ENCODE data around the gene FNDC3B.

Gene FNDC3B

DNA sequence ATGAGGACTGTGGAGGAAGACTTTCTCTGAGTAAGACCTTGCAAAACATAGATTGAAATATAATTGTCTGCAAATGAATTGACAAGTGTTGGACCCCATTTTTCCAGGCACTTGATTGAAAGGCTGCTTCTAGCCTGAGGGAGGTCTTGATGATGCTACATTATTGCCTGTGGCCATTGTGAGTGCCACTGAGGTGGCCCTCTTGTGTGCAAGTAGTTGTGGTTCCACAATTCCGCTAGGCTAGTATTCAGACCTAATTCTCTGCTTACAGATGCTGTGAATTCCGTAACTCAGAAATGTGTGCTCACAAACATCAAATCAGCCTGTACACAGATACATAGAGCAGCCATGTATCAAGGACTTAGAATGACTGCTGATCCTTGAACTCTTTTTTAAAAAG lies 34.7 kb downstream of the FNDC3B start:
- Histone ChIP-seq H3K9me3 (ENCODE audit: low read length) (no peaks in the 10 kb centered on the region), H3K79me2 (ENCODE audit: insufficient read depth, low read length) (no peaks in the 10 kb centered on the region), H3K4me2 (ENCODE audit: low read length) (no peak overlapping the region), H3K4me1 (ENCODE audit: insufficient read depth, low read length, severe bottlenecking) (no peaks in the 10 kb centered on the region), H3F3A (ENCODE audit: insufficient read depth, low read length) (no peaks in the 10 kb centered on the region), H3K27ac (ENCODE audit: low read depth, low read length, poor library complexity, severe bottlenecking) (no peak overlapping the region), H3K27me3 (ENCODE audit: insufficient read depth, low read length) (no peaks in the 10 kb centered on the region), H3K9ac (ENCODE audit: low read length) (no peak overlapping the region), H4K20me1 (ENCODE audit: insufficient read depth, low read length) (peaks cover 3% of the 10 kb centered on the region; the same call in 1 of the 2 replicates), H2AFZ (ENCODE audit: low read length) (no peak overlapping the region), H3K4me3 (ENCODE audit: low read depth, low read length, poor library complexity, severe bottlenecking) (no peak overlapping the region), H3K9me2 (ENCODE audit: low read depth, low read length) (no peaks in the 10 kb centered on the region), H3K36me3 (ENCODE audit: insufficient read depth, low read length) (no peaks in the 10 kb centered on the region)
- TF ChIP-seq, protein P1, sequence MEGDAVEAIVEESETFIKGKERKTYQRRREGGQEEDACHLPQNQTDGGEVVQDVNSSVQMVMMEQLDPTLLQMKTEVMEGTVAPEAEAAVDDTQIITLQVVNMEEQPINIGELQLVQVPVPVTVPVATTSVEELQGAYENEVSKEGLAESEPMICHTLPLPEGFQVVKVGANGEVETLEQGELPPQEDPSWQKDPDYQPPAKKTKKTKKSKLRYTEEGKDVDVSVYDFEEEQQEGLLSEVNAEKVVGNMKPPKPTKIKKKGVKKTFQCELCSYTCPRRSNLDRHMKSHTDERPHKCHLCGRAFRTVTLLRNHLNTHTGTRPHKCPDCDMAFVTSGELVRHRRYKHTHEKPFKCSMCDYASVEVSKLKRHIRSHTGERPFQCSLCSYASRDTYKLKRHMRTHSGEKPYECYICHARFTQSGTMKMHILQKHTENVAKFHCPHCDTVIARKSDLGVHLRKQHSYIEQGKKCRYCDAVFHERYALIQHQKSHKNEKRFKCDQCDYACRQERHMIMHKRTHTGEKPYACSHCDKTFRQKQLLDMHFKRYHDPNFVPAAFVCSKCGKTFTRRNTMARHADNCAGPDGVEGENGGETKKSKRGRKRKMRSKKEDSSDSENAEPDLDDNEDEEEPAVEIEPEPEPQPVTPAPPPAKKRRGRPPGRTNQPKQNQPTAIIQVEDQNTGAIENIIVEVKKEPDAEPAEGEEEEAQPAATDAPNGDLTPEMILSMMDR (IDR thresholded peaks at IDR 0.05; ENCODE audit: low read length) = no peak
- no peak for TF ChIP-seq EZH2 (IDR thresholded peaks at IDR 0.05; ENCODE audit: borderline replicate concordance, low read length)

DNA sequence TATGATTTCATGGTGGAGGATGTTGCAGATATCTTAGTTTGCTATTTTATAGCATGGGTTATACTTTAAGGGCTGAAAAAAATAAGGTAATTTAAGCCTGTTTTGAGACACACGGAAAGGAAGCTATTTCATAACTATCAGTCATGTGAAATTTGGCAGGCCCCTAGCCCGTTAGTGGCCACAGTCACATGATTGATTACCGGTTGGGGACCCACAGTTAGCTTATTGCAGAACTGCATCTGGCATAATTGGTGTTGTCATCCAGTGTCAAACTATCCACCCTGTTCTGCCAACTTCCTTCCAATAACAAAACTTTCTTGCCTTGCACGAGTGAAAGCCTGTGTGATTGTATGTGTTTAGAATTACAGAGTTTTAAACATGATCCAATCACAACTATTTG lies 35.2 kb downstream of the FNDC3B start:
- TF ChIP-seq, protein P1 (IDR thresholded peaks at IDR 0.05; ENCODE audit: low read length) = no peak
- TF ChIP-seq EZH2 (IDR thresholded peaks at IDR 0.05; ENCODE audit: borderline replicate concordance, low read length) = no peak
- Histone ChIP-seq H3F3A (ENCODE audit: insufficient read depth, low read length) (no peaks in the 10 kb centered on the region), H4K20me1 (ENCODE audit: insufficient read depth, low read length) (peaks cover 3% of the 10 kb centered on the region; the same call in 1 of the 2 replicates), H3K9ac (ENCODE audit: low read length) (no peak overlapping the region), H3K36me3 (ENCODE audit: insufficient read depth, low read length) (no peaks in the 10 kb centered on the region), H3K4me3 (ENCODE audit: low read depth, low read length, poor library complexity, severe bottlenecking) (no peak overlapping the region), H3K4me1 (ENCODE audit: insufficient read depth, low read length, severe bottlenecking) (no peaks in the 10 kb centered on the region), H2AFZ (ENCODE audit: low read length) (no peak overlapping the region), H3K27ac (ENCODE audit: low read depth, low read length, poor library complexity, severe bottlenecking) (no peak overlapping the region), H3K9me3 (ENCODE audit: low read length) (no peaks in the 10 kb centered on the region), H3K79me2 (ENCODE audit: insufficient read depth, low read length) (no peaks in the 10 kb centered on the region), H3K4me2 (ENCODE audit: low read length) (no peak overlapping the region), H3K27me3 (ENCODE audit: insufficient read depth, low read length) (no peaks in the 10 kb centered on the region), H3K9me2 (ENCODE audit: low read depth, low read length) (no peaks in the 10 kb centered on the region)

DNA sequence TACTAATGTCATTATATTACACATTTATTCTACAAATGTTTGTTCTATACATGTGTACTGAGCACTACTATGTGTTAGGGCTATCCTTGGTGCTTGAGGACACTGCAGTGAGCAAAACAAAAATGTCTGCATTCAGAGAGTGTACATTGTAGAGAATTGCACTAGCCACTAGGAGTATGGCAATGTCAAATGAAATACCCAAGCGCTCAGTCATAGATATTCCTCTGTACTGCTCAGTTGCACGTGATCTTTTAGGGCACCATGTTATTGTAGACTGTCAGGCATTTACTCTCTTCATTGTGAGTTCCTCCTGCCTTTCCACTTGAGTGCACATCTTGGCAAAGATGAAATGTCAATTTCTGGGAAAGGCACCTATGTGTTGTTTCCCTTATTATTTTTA lies 36.8 kb downstream of the FNDC3B start:
- no peak overlapping the region for H3K9ac ChIP-seq (ENCODE audit: low read length)
- H3K36me3 ChIP-seq (ENCODE audit: insufficient read depth, low read length) = no peaks in the 10 kb centered on the region
- H3F3A ChIP-seq (ENCODE audit: insufficient read depth, low read length) = no peaks in the 10 kb centered on the region
- no peaks in the 10 kb centered on the region for H3K9me2 ChIP-seq (ENCODE audit: low read depth, low read length)
- no peak overlapping the region for H3K4me3 ChIP-seq (ENCODE audit: low read depth, low read length, poor library complexity, severe bottlenecking)
- no peaks in the 10 kb centered on the region for H3K27me3 ChIP-seq (ENCODE audit: insufficient read depth, low read length)
- TF ChIP-seq, protein P1 (IDR thresholded peaks at IDR 0.05; ENCODE audit: low read length) = no peak
- no peak for TF ChIP-seq EZH2 (IDR thresholded peaks at IDR 0.05; ENCODE audit: borderline replicate concordance, low read length)
- H2AFZ ChIP-seq (ENCODE audit: low read length) = no peak overlapping the region
- H3K4me2 ChIP-seq (ENCODE audit: low read length) = no peak overlapping the region
- H3K4me1 ChIP-seq (ENCODE audit: insufficient read depth, low read length, severe bottlenecking) = no peaks in the 10 kb centered on the region
- H3K27ac ChIP-seq (ENCODE audit: low read depth, low read length, poor library complexity, severe bottlenecking) = no peak overlapping the region
- H4K20me1 ChIP-seq (ENCODE audit: insufficient read depth, low read length) = 0 out of 2 replicates have a peak, but pooled peaks cover 2% of the 10 kb centered on the region
- H3K79me2 ChIP-seq (ENCODE audit: insufficient read depth, low read length) = no peaks in the 10 kb centered on the region
- H3K9me3 ChIP-seq (ENCODE audit: low read length) = no peaks in the 10 kb centered on the region

Measured in OCI-LY1 (cell line).